Articular chondrocyte of knee joint (primary cell): ENCODE results near the gene RAB13. TPM values are rescaled to one million over a fixed set of nuclear protein-coding genes. Genes with fewer than 3 reads are reported as not detected.

Experiments used
- small RNA-seq: library from RNA; depleted of rRNA; stranded (forward); fragments of <200 nt; gene quantifications from one replicate; pipeline ENCODE3, GENCODE V24; 2012
- total RNA-seq: library from RNA; depleted of rRNA; stranded (reverse); fragments of >200 nt; gene quantifications from 2 replicates; pipeline ENCODE4 v1.2.3, GENCODE V29; 2012

Gene RAB13
- 58.9 and 67.0 TPM in 2 replicates for total RNA-seq

GRCh38 chr1:153985941-153986761 is at the start of gene RAB13:
RAB13 (minus strand) TSS chr1:153986339; CDS start chr1:153986236, 103 bp downstream.

GRCh38 chr1:153990468-153991150 is 4.5 kb upstream of the RAB13 start, which contains the start of gene RPS27:
RPS27 (plus strand) TSS chr1:153990762; CDS start chr1:153990797, 35 bp downstream.

GRCh38 chr1:153977250-153978240 is 8.6 kb downstream of the RAB13 start, which contains the start of gene JTB:
JTB (minus strand) TSS chr1:153977674; CDS start chr1:153977252, 422 bp downstream.

GRCh38 chr1:153967107-153967999 is 18.8 kb downstream of the RAB13 start, which contains the start of gene CREB3L4:
CREB3L4 (plus strand) TSS chr1:153967902; CDS start chr1:153968526, 624 bp downstream.

GRCh38 chr1:153963030-153963849 is 22.9 kb downstream of the RAB13 start, which contains the start of gene SLC39A1:
SLC39A1 (minus strand) TSS chr1:153963537; CDS start chr1:153962715, 822 bp downstream.

GRCh38 chr1:153958111-153958960 is 27.8 kb downstream of the RAB13 start, which contains the start of gene CRTC2:
CRTC2 (minus strand) TSS chr1:153958612; CDS start chr1:153958497, 115 bp downstream.

GRCh38 chr1:153946622-153947241 is 39.4 kb downstream of the RAB13 start, which contains the start of gene DENND4B:
DENND4B (minus strand) TSS chr1:153946718; CDS start chr1:153944374, 2,344 bp downstream.

Small RNA genes lying within 50 kb of the gene (small RNA-seq; reads per million reads assigned to genes)
- not detected for gene MIR6737

Other genes starting within 250 kb of the RAB13 start
- gene SLC27A3, start 210.9 kb downstream of the RAB13 start, total RNA-seq = 8.2 and 11.9 TPM in 2 replicates
- 9.6 and 9.8 TPM in 2 replicates for gene GATAD2B, start 63.4 kb downstream of the RAB13 start, total RNA-seq
- gene DENND4B, start 39.6 kb downstream of the RAB13 start, total RNA-seq = 10.9 and 17.9 TPM in 2 replicates
- gene CRTC2, start 27.7 kb downstream of the RAB13 start, total RNA-seq = 5.4 and 6.0 TPM in 2 replicates
- gene SLC39A1, start 22.8 kb downstream of the RAB13 start, total RNA-seq = 97.9 TPM in 2 replicates
- 6.0 and 6.7 TPM in 2 replicates for gene CREB3L4, start 18.4 kb downstream of the RAB13 start, total RNA-seq
- 121 and 122 TPM in 2 replicates for gene JTB, start 8.7 kb downstream of the RAB13 start, total RNA-seq
- 1,523 and 1,552 TPM in 2 replicates for gene RPS27, start 4.4 kb upstream of the RAB13 start, total RNA-seq
- 0.52 and 0.86 TPM in 2 replicates for gene NUP210L, start 168.7 kb upstream of the RAB13 start, total RNA-seq
- 482 and 483 TPM in 2 replicates for gene TPM3, start 205.8 kb upstream of the RAB13 start, total RNA-seq
- gene CFAP141, start 220.0 kb upstream of the RAB13 start, total RNA-seq = not detected in 2 replicates
- 124 and 137 TPM in 2 replicates for gene UBAP2L, start 234.6 kb upstream of the RAB13 start, total RNA-seq